ENCODE data around the gene DDIT3.

- no peak for TF ChIP-seq CTCF (conservative IDR thresholded peaks at IDR 0.05; ENCODE audit: low read depth, low read length)
- no peak for TF ChIP-seq EZH2 (IDR thresholded peaks at IDR 0.05; ENCODE audit: borderline replicate concordance, low read depth, low read length, poor library complexity, severe bottlenecking)
These were observed 43.2 kb downstream of the DDIT3 start for GRCh38 chr12:57476993-57477709.
